ENCODE results near the gene PRDM11.

The PRDM11 gene

DNA sequence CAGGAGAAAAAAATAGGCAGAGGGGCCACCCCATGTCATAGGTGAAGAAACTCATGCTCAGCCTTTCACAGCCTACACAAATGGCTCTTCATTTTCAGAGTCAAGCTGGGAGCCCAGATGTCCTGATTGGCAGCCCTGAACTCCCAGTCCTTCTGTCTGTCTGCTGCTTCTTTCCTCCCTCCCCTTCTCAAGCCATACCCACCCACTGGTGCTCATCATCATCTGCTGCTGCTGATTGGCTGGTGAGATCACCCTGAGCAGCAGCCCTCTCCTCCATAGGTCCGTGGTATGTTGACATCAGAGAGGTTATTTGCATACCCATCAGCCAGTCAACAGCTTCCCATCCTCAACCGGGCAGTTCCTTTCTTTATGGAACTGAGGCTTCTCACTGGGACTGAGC is 46.1 kb upstream of the PRDM11 start:
- Histone ChIP-seq H3K36me3 (ENCODE audit: insufficient read depth, low read length) (no peaks in the 10 kb centered on the region), H3K4me1 (ENCODE audit: insufficient read depth, low read length) (peaks cover 5% of the 10 kb centered on the region), H3K4me2 (ENCODE audit: insufficient read depth, low read length) (no peak overlapping the region), H2AFZ (ENCODE audit: low read depth, low read length) (no peak overlapping the region), H4K20me1 (ENCODE audit: insufficient read depth, low read length) (peaks cover 5% of the 10 kb centered on the region; the same call in 1 of the 2 replicates), H3K79me2 (ENCODE audit: insufficient read depth, low read length) (no peaks in the 10 kb centered on the region), H3K27me3 (ENCODE audit: insufficient read depth, low read length, poor library complexity) (no peaks in the 10 kb centered on the region), H3K4me3 (ENCODE audit: low read depth in 1 of 2, low read length in 2 of 2) (no peak overlapping the region), H3K9ac (ENCODE audit: low read depth, low read length) (no peak overlapping the region), H3K9me3 (ENCODE audit: insufficient read depth, low read length, severe bottlenecking) (no peaks in the 10 kb centered on the region), H3K27ac (ENCODE audit: low read length) (no peak overlapping the region)
- peak; percentile 49 for DNase-seq
- ATAC-seq (ENCODE audit: insufficient read depth, low read depth) = peak; percentile 74
- TF ChIP-seq, protein P1, sequence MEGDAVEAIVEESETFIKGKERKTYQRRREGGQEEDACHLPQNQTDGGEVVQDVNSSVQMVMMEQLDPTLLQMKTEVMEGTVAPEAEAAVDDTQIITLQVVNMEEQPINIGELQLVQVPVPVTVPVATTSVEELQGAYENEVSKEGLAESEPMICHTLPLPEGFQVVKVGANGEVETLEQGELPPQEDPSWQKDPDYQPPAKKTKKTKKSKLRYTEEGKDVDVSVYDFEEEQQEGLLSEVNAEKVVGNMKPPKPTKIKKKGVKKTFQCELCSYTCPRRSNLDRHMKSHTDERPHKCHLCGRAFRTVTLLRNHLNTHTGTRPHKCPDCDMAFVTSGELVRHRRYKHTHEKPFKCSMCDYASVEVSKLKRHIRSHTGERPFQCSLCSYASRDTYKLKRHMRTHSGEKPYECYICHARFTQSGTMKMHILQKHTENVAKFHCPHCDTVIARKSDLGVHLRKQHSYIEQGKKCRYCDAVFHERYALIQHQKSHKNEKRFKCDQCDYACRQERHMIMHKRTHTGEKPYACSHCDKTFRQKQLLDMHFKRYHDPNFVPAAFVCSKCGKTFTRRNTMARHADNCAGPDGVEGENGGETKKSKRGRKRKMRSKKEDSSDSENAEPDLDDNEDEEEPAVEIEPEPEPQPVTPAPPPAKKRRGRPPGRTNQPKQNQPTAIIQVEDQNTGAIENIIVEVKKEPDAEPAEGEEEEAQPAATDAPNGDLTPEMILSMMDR (IDR thresholded peaks at IDR 0.05; ENCODE audit: borderline replicate concordance, extremely low read depth, low read length, poor library complexity, severe bottlenecking) = no peak
- no peak for TF ChIP-seq EZH2 (IDR thresholded peaks at IDR 0.05; ENCODE audit: borderline replicate concordance, low read depth, low read length, severe bottlenecking)

DNA sequence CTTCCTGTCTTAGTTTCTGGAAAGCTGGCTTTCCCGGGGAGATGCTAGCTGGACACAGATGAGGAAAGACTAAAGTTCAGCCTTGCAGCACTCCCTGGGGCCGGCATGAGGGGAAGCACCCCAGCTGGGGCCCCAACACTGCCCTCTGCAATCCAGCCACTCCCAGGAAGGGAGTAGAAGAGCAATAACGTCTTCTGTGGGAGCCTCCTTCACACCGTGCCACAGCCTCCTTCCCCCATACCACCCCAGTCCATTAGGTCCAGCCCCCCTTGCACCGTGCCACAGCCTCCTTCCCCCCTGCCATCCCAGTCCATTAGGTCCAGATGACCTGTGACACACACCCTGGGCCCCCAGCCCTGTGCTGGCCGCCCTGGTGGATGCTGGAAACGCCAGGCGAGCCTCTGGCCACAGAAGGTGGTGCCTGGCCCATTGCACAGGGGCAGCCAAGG is 44.1 kb upstream of the PRDM11 start:
- H3K36me3 ChIP-seq (ENCODE audit: insufficient read depth, low read length) = no peaks in the 10 kb centered on the region
- H3K27ac ChIP-seq (ENCODE audit: low read length) = no peak overlapping the region
- H3K9me3 ChIP-seq (ENCODE audit: insufficient read depth, low read length, severe bottlenecking) = no peaks in the 10 kb centered on the region
- peaks cover 3% of the 10 kb centered on the region; the same call in 1 of the 2 replicates for H3K4me1 ChIP-seq (ENCODE audit: insufficient read depth, low read length)
- ATAC-seq (ENCODE audit: insufficient read depth, low read depth) (no peak), DNase-seq (no peak)
- H3K4me2 ChIP-seq (ENCODE audit: insufficient read depth, low read length) = no peak overlapping the region
- no peaks in the 10 kb centered on the region for H3K79me2 ChIP-seq (ENCODE audit: insufficient read depth, low read length)
- TF ChIP-seq, protein P1 (IDR thresholded peaks at IDR 0.05; ENCODE audit: borderline replicate concordance, extremely low read depth, low read length, poor library complexity, severe bottlenecking) = no peak
- no peak for TF ChIP-seq EZH2 (IDR thresholded peaks at IDR 0.05; ENCODE audit: borderline replicate concordance, low read depth, low read length, severe bottlenecking)
- H3K27me3 ChIP-seq (ENCODE audit: insufficient read depth, low read length, poor library complexity) = no peaks in the 10 kb centered on the region
- H4K20me1 ChIP-seq (ENCODE audit: insufficient read depth, low read length) = peaks cover 3% of the 10 kb centered on the region; the same call in 1 of the 2 replicates
- no peak overlapping the region for H2AFZ ChIP-seq (ENCODE audit: low read depth, low read length)
- H3K4me3 ChIP-seq (ENCODE audit: low read depth in 1 of 2, low read length in 2 of 2) = no peak overlapping the region
- no peak overlapping the region for H3K9ac ChIP-seq (ENCODE audit: low read depth, low read length)

DNA sequence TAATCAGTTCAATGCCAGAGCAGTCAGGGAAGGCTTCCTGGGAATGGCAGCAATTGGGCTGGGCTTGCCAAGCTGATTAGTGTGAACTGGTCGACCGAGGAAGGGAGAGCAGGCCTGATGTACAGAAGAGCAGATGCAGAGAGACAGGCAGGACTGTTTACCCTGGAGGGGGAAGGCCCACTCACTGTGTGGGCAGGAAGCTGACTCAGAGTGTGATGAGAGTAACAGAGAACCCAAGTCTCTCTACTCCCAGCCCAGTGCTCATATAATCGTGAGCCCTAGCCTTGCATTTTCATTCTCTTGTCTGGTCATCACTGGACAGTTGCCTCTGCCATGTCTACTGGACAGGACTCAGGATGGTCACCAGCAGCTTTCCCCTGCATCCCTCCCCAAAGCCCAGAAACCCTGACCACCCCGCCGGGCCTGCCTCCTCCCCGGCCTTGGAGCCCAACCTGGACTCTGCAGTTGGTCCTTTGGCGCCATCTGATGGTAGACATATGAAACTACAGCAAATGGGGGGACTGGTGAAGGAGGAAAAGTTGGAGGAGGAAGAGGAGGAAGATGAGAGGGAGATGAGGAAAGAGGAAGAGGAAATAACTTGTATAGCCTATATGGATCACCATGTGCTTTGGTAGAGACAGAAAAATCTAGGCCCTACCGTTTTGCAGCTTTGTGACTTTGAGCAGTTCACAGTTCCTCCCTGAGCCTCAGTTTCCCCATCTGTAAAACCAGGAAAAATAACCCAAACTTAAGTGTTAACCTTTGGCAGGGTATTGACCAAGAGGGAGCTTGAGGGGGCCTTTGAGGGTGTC is 43.4 kb upstream of the PRDM11 start:
- Histone ChIP-seq H3K9ac (ENCODE audit: low read depth, low read length) (no peak overlapping the region), H3K27me3 (ENCODE audit: insufficient read depth, low read length, poor library complexity) (no peaks in the 10 kb centered on the region), H3K79me2 (ENCODE audit: insufficient read depth, low read length) (no peaks in the 10 kb centered on the region), H2AFZ (ENCODE audit: low read depth, low read length) (no peak overlapping the region), H3K9me3 (ENCODE audit: insufficient read depth, low read length, severe bottlenecking) (no peaks in the 10 kb centered on the region), H3K27ac (ENCODE audit: low read length) (no peak overlapping the region), H3K4me3 (ENCODE audit: low read depth in 1 of 2, low read length in 2 of 2) (no peak overlapping the region), H3K36me3 (ENCODE audit: insufficient read depth, low read length) (no peaks in the 10 kb centered on the region), H3K4me1 (ENCODE audit: insufficient read depth, low read length) (peaks cover 3% of the 10 kb centered on the region; the same call in 1 of the 2 replicates), H3K4me2 (ENCODE audit: insufficient read depth, low read length) (no peak overlapping the region), H4K20me1 (ENCODE audit: insufficient read depth, low read length) (peaks cover 2% of the 10 kb centered on the region; the same call in 1 of the 2 replicates)
- DNase-seq (peak; percentile 51), ATAC-seq (ENCODE audit: insufficient read depth, low read depth) (peak; percentile 51; the same call in 2 of the 3 replicates)
- TF ChIP-seq EZH2 (IDR thresholded peaks at IDR 0.05; ENCODE audit: borderline replicate concordance, low read depth, low read length, severe bottlenecking) = no peak
- TF ChIP-seq, protein P1 (IDR thresholded peaks at IDR 0.05; ENCODE audit: borderline replicate concordance, extremely low read depth, low read length, poor library complexity, severe bottlenecking) = peak; percentile 98

Data from DND-41 (cell line).